ENCODE measurements around the gene GNB1.

GRCh38 chr1:1832820-1833219 is 58.1 kb downstream of the GNB1 start:
- TF ChIP-seq CTCF (IDR thresholded peaks at IDR 0.05), result no peak
- no peak for TF ChIP-seq POLR2AphosphoS5 (IDR thresholded peaks at IDR 0.05; ENCODE audit: low read depth, low read length)
- no peak for TF ChIP-seq MAX (IDR thresholded peaks at IDR 0.05; ENCODE audit: low read depth)
- TF ChIP-seq, protein P1, sequence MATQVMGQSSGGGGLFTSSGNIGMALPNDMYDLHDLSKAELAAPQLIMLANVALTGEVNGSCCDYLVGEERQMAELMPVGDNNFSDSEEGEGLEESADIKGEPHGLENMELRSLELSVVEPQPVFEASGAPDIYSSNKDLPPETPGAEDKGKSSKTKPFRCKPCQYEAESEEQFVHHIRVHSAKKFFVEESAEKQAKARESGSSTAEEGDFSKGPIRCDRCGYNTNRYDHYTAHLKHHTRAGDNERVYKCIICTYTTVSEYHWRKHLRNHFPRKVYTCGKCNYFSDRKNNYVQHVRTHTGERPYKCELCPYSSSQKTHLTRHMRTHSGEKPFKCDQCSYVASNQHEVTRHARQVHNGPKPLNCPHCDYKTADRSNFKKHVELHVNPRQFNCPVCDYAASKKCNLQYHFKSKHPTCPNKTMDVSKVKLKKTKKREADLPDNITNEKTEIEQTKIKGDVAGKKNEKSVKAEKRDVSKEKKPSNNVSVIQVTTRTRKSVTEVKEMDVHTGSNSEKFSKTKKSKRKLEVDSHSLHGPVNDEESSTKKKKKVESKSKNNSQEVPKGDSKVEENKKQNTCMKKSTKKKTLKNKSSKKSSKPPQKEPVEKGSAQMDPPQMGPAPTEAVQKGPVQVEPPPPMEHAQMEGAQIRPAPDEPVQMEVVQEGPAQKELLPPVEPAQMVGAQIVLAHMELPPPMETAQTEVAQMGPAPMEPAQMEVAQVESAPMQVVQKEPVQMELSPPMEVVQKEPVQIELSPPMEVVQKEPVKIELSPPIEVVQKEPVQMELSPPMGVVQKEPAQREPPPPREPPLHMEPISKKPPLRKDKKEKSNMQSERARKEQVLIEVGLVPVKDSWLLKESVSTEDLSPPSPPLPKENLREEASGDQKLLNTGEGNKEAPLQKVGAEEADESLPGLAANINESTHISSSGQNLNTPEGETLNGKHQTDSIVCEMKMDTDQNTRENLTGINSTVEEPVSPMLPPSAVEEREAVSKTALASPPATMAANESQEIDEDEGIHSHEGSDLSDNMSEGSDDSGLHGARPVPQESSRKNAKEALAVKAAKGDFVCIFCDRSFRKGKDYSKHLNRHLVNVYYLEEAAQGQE (IDR thresholded peaks at IDR 0.05; ENCODE audit: low read depth, low read length), result no peak
- no peak for TF ChIP-seq YY1 (IDR thresholded peaks at IDR 0.05; ENCODE audit: low read depth)
- TF ChIP-seq, protein P2, sequence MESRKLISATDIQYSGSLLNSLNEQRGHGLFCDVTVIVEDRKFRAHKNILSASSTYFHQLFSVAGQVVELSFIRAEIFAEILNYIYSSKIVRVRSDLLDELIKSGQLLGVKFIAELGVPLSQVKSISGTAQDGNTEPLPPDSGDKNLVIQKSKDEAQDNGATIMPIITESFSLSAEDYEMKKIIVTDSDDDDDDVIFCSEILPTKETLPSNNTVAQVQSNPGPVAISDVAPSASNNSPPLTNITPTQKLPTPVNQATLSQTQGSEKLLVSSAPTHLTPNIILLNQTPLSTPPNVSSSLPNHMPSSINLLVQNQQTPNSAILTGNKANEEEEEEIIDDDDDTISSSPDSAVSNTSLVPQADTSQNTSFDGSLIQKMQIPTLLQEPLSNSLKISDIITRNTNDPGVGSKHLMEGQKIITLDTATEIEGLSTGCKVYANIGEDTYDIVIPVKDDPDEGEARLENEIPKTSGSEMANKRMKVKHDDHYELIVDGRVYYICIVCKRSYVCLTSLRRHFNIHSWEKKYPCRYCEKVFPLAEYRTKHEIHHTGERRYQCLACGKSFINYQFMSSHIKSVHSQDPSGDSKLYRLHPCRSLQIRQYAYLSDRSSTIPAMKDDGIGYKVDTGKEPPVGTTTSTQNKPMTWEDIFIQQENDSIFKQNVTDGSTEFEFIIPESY (IDR thresholded peaks at IDR 0.05; ENCODE audit: borderline replicate concordance, low read depth), result no peak
- TF ChIP-seq GATA2 (CRISPR knock-in tag; IDR thresholded peaks at IDR 0.05), result peak; percentile 65
